Measurements from ENCODE around the gene FRK.
A peak's percentile ranks its signal among the peaks of the same experiment; 100 is the strongest.
"Not testable (repeated sequence)": the region's sequence is repeated elsewhere in the genome, so short reads cannot be mapped to it uniquely, and the experiment has no call there.

The FRK gene

GRCh38 chr6:115945812-115946211 lies 114.9 kb downstream of the FRK start:
- DNase-seq (ENCODE audit: low read depth, low spot score): no peak

DNA sequence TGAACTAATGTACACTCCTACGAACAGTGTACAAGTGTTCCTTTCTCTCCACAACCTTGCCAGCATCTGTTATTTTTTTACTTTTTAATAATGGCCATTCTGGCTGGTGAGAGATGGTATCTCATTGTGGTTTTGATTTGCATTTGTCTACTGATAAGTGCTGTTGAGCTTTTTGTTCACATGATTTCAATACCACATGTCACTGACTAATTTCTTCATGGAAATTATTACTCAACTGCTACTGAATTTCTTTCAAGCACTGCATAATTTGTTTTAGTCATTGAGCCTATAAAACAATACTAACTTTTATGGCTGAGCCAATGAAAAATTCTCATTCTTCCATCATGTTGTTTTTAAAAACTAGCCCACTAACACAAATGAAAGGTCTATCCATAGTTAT lies 115.4 kb downstream of the FRK start:
- DNase-seq (ENCODE audit: low read depth, low spot score): no peak

GRCh38 chr6:115944829-115945228 lies 115.9 kb downstream of the FRK start:
- DNase-seq (ENCODE audit: low read depth, low spot score): not testable (repeated sequence)

DNA sequence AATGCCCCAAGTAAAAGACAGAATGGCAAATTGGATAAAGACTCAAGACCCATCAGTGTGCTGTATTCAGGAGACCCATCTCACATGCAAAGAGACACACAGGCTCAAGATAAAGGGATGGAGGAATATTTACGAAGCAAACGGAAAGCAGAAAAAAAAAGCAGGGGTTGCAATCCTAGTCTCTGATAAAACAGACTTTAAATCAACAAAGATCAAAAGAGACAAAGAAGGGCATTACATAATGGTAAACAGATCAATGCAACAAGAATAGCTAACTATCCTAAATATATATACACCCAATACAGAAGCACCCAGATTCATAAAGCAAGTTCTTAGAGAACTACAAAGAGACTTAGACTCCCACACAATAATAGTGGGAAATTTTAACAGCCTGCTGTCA lies 123.2 kb downstream of the FRK start:
- not testable (repeated sequence) for DNase-seq (ENCODE audit: low read depth, low spot score)

GRCh38 chr6:115935361-115935760 lies 125.3 kb downstream of the FRK start:
- no peak for DNase-seq (ENCODE audit: low read depth, low spot score)

GRCh38 chr6:115934829-115935228 lies 125.9 kb downstream of the FRK start:
- DNase-seq (ENCODE audit: low read depth, low spot score): no peak

DNA sequence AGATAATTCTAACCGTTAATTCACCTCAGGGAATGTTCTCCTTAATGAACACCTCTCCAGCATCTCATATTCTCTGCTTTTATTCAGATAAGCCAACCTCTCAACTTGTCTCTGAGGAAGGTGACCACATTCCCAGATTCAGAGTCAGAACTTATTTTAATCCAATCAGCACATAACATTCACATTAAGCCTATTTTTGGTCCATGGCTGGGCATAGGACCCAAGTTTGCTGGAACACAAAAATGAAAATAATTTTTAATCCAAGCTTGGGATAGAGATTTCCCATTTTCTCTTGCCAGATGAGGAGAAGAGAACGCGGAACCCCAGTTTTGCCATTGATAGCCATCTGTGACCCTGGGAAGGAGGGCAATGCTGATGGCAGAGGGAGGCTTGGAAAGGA lies 126.5 kb downstream of the FRK start:
- DNase-seq (ENCODE audit: low read depth, low spot score): no peak

- DNase-seq (ENCODE audit: low read depth, low spot score): peak; percentile 99
Measured at GRCh38 chr6:115932481-115932880, 128.2 kb downstream of the FRK start.

DNA sequence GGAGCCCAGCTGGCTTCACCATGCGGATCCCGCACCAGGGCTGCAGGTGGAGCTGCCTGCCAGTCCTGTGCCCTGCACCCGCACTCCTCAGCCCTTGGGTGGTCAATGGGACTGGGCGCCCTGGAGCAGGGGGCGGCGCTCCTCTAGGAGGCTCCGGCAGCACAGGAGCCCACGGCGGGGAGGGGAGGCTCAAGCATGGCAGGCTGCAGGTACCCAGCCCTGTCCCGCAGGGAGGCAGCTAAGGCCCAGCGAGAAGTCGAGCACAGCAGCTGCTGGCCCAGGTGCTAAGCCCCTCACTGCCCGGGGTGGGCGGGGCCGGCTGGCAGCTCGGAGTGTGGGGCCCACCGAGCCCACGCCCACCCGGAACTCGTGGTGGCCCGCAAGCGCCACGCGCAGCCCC lies 132.7 kb downstream of the FRK start:
- not testable (repeated sequence) for DNase-seq (ENCODE audit: low read depth, low spot score)

- no peak for DNase-seq (ENCODE audit: low read depth, low spot score)
Measured at GRCh38 chr6:115922971-115923370, 137.7 kb downstream of the FRK start.

DNA sequence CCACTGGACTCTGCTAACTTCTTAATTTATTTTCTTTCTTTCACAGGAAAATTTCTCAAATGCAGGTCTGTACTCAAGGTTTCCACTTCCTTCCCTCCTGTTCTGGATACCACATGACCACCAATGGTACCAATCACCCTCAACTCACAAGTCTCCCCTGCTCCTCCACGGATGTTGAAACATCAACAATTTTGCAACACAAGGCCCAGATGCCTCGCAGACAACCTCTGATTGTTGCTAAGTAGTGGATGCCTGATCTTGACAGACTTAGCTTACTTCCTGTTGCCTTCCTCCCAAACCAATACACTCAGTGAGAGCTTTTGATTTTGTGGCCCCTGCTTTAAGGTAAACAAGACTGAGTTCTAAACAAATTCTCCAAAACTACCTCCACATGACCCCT lies 146.6 kb downstream of the FRK start:
- DNase-seq (ENCODE audit: low read depth, low spot score): no peak

- DNase-seq (ENCODE audit: low read depth, low spot score): no peak
Measured at GRCh38 chr6:115909923-115910546, 150.7 kb downstream of the FRK start.

- DNase-seq (ENCODE audit: low read depth, low spot score): no peak
Measured at GRCh38 chr6:115908906-115909559, 151.7 kb downstream of the FRK start.

- DNase-seq (ENCODE audit: low read depth, low spot score): no peak
Measured at GRCh38 chr6:115905471-115905870, 155.2 kb downstream of the FRK start.

DNA sequence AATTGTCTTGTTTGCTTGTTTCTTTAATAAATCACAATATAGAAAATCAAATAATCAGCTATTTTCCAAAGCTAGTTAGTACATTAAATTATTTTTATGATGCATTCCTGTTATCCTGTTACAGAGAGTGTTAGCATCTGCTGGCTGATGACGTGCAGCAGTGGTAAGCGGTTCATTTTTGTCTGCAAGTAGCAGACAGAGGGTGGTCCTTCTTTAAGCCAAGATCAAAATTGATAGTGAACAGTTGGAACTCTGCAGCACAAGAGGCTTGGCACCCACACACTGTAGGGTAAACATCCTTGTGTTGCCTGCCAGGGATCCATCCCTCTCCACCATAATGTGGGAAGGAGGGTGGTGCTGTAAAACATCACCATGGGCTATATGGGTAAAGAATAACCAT lies 158.3 kb downstream of the FRK start:
- no peak for DNase-seq (ENCODE audit: low read depth, low spot score)

DNA sequence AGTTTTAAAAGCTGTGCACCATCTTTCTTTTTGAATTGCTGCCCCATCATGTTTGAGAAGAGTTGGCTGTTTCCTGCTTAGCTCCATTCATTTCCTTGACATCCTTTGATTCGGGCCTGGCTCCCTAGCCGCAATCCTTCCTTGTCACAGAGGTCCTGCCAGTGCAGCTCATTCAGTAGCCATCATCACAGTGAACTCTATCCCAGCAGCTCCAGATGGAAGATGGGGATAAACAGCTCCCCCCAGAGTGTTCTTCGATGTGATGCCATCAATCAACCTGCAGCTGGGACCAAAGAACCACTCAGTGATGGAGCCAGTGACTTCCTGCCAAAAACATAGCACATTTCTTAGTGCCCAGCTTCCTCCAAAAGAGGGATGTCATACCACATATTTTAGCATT lies 158.8 kb downstream of the FRK start:
- no peak for DNase-seq (ENCODE audit: low read depth, low spot score)

DNA sequence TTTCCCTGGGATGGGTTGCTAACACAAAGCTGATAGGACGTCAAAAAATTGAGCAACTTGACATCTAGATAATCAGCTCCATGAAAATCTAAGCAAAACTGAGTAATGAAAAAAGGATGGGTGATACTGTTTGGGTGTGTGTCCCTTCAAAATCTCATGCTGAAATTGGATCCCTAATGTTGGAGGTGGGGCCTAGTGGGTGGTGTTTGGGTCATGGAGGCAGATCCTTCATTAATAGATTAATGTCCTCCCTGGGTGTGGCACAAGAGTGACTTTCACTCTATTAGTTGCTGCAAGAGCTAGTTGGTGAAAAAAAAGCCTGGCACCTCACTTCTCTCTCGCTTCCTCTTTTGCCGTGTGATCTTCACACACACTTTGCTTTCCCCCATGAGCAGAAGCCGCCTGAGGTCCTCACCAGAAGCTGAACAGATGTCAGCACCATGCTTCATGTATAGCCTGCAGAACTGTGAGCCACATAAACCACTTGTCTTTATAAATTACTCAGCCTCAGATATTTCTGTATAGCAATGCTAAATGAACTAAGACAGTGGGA lies 160.9 kb downstream of the FRK start:
- DNase-seq (ENCODE audit: low read depth, low spot score): no peak

- DNase-seq (ENCODE audit: low read depth, low spot score): no peak
Measured at GRCh38 chr6:115898246-115898645, 162.4 kb downstream of the FRK start.

GRCh38 chr6:115896538-115897129 lies 164.1 kb downstream of the FRK start:
- DNase-seq (ENCODE audit: low read depth, low spot score): no peak

GRCh38 chr6:115894426-115894992 lies 166.2 kb downstream of the FRK start:
- DNase-seq (ENCODE audit: low read depth, low spot score): no peak

DNA sequence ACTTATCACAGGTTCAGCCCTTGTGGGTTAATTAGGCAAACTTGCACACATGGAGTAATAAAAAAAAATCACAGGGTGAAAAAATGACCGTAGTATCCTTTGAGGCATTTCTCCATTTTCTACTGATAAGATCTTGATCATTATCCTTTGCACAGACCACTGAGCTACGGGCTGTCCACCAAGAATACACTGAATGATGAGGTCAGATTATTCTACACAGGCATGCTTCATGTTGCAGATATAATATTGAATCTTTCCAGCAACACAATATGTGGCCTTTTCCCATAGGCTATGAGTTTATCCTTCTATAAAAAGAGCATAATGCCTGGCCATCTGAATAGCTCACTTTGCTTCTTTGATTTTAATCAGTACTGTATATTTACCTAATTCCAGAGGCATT lies 168.9 kb downstream of the FRK start:
- DNase-seq (ENCODE audit: low read depth, low spot score): no peak

DNA sequence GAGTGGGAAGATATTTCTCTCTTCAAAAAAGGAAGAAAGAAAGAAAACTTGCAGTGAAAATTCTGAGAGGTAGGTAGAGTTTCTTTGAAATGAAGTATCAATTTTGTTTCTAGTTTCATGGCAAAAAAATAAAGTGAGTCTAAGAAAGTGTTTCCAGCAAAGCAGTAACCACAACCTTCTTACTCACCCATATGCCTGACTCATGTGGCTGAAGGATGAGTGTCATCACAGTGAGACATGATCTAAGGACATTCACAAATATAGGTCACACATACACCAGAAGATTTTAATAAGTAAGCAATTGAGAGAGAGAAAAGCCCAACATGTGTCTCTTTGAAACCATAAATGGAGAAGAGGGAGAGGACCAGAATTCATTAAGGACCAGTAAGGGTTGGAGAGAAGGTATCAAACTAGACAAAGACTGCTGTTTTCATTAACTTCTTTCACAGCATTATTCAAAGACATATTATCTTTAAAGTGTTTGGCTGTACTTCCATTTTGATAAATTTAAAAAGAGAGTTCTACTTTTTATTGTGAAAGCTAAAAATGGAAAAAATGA lies 169.5 kb downstream of the FRK start:
- DNase-seq (ENCODE audit: low read depth, low spot score): no peak
